Natural killer cell (primary cell): Measurements from ENCODE around the gene NDUFC2. TPM values are rescaled to one million over a fixed set of nuclear protein-coding genes. Genes with fewer than 3 reads are reported as not detected.
"Not testable (repeated sequence)": the region's sequence is repeated elsewhere in the genome, so short reads cannot be mapped to it uniquely, and the experiment has no call there.

Experiments
- ATAC-seq, 3 donors: fragments of 150-1000 bp in 2 of 3; fragments of 200-7000 bp in 1 of 3; cut with Tn5 transposase; 1 replicate in 1 of 3; 2 replicates in 2 of 3; pipeline ENCODE4 v1.10.0; 2021; ENCODE audit warnings: mild to moderate bottlenecking in 2 of 3, moderate library complexity in 2 of 3
- DNase-seq, 2 donors: peaks; one replicate each; pipeline versions ENCODE4 v3.0.0 to v3.0.0-alpha.2; 2013 to 2021; ENCODE audit warnings: mixed read lengths in 1 of 2
- H3K27ac ChIP-seq: one replicate; pipeline ENCODE4 v1.5.1; 2013; ENCODE audit warnings: mild to moderate bottlenecking, low read length
- H3K27me3 ChIP-seq: one replicate; pipeline ENCODE4 v1.6.1; 2013; ENCODE audit warnings: low read length; ENCODE audit not compliant: control insufficient read depth, insufficient read depth
- H3K36me3 ChIP-seq: one replicate; pipeline ENCODE4 v1.6.1; 2013; ENCODE audit warnings: low read length; ENCODE audit not compliant: control insufficient read depth, insufficient read depth
- H3K4me1 ChIP-seq: one replicate; pipeline ENCODE4 v1.6.1; 2013; ENCODE audit warnings: low read length; ENCODE audit not compliant: control insufficient read depth, insufficient read depth
- H3K4me3 ChIP-seq: one replicate; pipeline ENCODE4 v1.5.1; 2013; ENCODE audit warnings: low read length
- H3K9me3 ChIP-seq: one replicate; pipeline ENCODE4 v1.6.1; 2013; ENCODE audit warnings: low read length; ENCODE audit not compliant: control insufficient read depth, insufficient read depth
- H3K27ac Mint-ChIP-seq, 2 donors: one replicate each; pipeline ENCODE4 v1.8.0; 2022; ENCODE audit warnings: mild to moderate bottlenecking in 2 of 2, mixed read lengths in 2 of 2, moderate library complexity in 1 of 2
- H3K27me3 Mint-ChIP-seq, 2 donors: one replicate each; pipeline ENCODE4 v1.8.0; 2022; ENCODE audit warnings: low read depth in 2 of 2, mixed read lengths in 2 of 2
- H3K36me3 Mint-ChIP-seq: one replicate; pipeline ENCODE4 v1.8.0; 2022; ENCODE audit warnings: mixed read lengths
- H3K4me1 Mint-ChIP-seq, 2 donors: one replicate each; pipeline ENCODE4 v1.8.0; 2022; ENCODE audit warnings: mixed read lengths in 2 of 2
- H3K4me3 Mint-ChIP-seq: one replicate; pipeline ENCODE4 v1.8.0; 2022; ENCODE audit warnings: mild to moderate bottlenecking, moderate library complexity, mixed read lengths
- H3K9me3 Mint-ChIP-seq, 2 donors: one replicate each; pipeline ENCODE4 v1.8.0; 2022; ENCODE audit warnings: mixed read lengths in 2 of 2
- CTCF ChIP-seq: fragments of 200-600 bp; IDR thresholded peaks from one replicate; pipeline ENCODE4 v1.8.0; 2022; ENCODE audit warnings: antibody characterized with exemption
- WGBS: methylation state at CpG from one replicate; pipeline ENCODE4 v1.1.7; 2013; ENCODE audit warnings: missing lambda C conversion rate; ENCODE audit not compliant: insufficient coverage; 5-methylcytosine and 5-hydroxymethylcytosine counted together
- intact Hi-C: fragments of 100-400 bp; cut with micrococcal nuclease; formaldehyde crosslinking; loops from one replicate; pipeline ENCODE4 v1.14.2; 2022
- total RNA-seq, 4 donors: library from RNA; stranded (reverse); fragments of 120-200 nt in 1 of 4; gene quantifications; one replicate each; pipeline versions ENCODE4 v1.2.3 to v1.2.4, GENCODE V29; 2013 to 2022

Gene NDUFC2
- total RNA-seq, 3 donors from 2014 or later (not counting 1 experiment from before 2014, with no cell fraction given), result 51.8 to 75.4 (median 60.2) TPM

- H3K36me3 ChIP-seq, result no peaks in the 10 kb centered on the region
- DNase-seq, result peak in 1 of 2 donors; percentile 8
- peak overlapping the region; percentile 92 for H3K4me3 ChIP-seq
- no peaks in the 10 kb centered on the region for H3K27me3 ChIP-seq
- TF ChIP-seq CTCF, result no peak
- H3K27ac Mint-ChIP-seq, result peak overlapping the region; percentile 68 to 83
- peak overlapping the region; percentile 71 for H3K27ac ChIP-seq
- H3K4me1 ChIP-seq, result peaks cover 44% of the 10 kb centered on the region
- no peaks in the 10 kb centered on the region for H3K9me3 Mint-ChIP-seq
- intact Hi-C loops, result no loop called here
- H3K9me3 ChIP-seq, result no peaks in the 10 kb centered on the region
- H3K4me1 Mint-ChIP-seq, result peaks cover 45 to 57% of the 10 kb centered on the region in 2 donors
- no peak for ATAC-seq
- H3K4me3 Mint-ChIP-seq, result peak overlapping the region; percentile 90
- 31% methylated on average over 19 of the region's 21 CpGs for WGBS
- no peaks in the 10 kb centered on the region for H3K36me3 Mint-ChIP-seq
- no peaks in the 10 kb centered on the region for H3K27me3 Mint-ChIP-seq
Measured at GRCh38 chr11:78078218-78079167, 1.2 kb downstream of the NDUFC2 start.

GRCh38 chr11:78077592-78077991, 2.1 kb downstream of the NDUFC2 start:
- Mint-ChIP-seq H3K4me1 (peaks cover 45 to 60% of the 10 kb centered on the region in 2 donors), H3K4me3 (peak overlapping the region; percentile 84), H3K27ac (peak overlapping the region; percentile 68 to 83)
- H3K27ac ChIP-seq, H3K36me3 Mint-ChIP-seq, DNase-seq, H3K27me3 ChIP-seq, ATAC-seq, intact Hi-C loops, H3K9me3 ChIP-seq, H3K9me3 Mint-ChIP-seq, H3K36me3 ChIP-seq, H3K27me3 Mint-ChIP-seq, H3K4me3 ChIP-seq: not testable (repeated sequence)
- 90% methylated on average over 4 of the region's 4 CpGs for WGBS
- H3K4me1 ChIP-seq, result peaks cover 44% of the 10 kb centered on the region

- H3K4me1 ChIP-seq, result peaks cover 44% of the 10 kb centered on the region
- no peak for ATAC-seq
- Mint-ChIP-seq H3K36me3 (peaks cover under 1% of the 10 kb centered on the region), H3K27ac (peak overlapping the region in 1 of 2 donors; percentile 57), H3K4me1 (peaks cover 44 to 65% of the 10 kb centered on the region in 2 donors), H3K27me3 (no peaks in the 10 kb centered on the region), H3K4me3 (peak overlapping the region; percentile 2), H3K9me3 (no peaks in the 10 kb centered on the region)
- H3K9me3 ChIP-seq, result no peaks in the 10 kb centered on the region
- no peaks in the 10 kb centered on the region for H3K27me3 ChIP-seq
- TF ChIP-seq CTCF, result no peak
- WGBS, result 81% methylated on average over 6 of the region's 6 CpGs
- H3K36me3 ChIP-seq, result peaks cover 7% of the 10 kb centered on the region
- no peak overlapping the region for H3K4me3 ChIP-seq
- intact Hi-C loops, result no loop called here
- no peak for DNase-seq
- no peak overlapping the region for H3K27ac ChIP-seq
Measured at GRCh38 chr11:78076733-78077403, 2.8 kb downstream of the NDUFC2 start.

- no peak for ATAC-seq
- H3K27me3 Mint-ChIP-seq, result no peaks in the 10 kb centered on the region
- H3K36me3 ChIP-seq, result peaks cover 22% of the 10 kb centered on the region
- no peak overlapping the region for H3K4me3 Mint-ChIP-seq
- no peaks in the 10 kb centered on the region for H3K27me3 ChIP-seq
- H3K9me3 Mint-ChIP-seq, result no peaks in the 10 kb centered on the region
- no peak for TF ChIP-seq CTCF
- H3K4me3 ChIP-seq, result no peak overlapping the region
- WGBS, result 94% methylated on average over 5 of the region's 6 CpGs
- peaks cover 32 to 58% of the 10 kb centered on the region in 2 donors for H3K4me1 Mint-ChIP-seq
- no peak overlapping the region for H3K27ac ChIP-seq
- no peaks in the 10 kb centered on the region for H3K9me3 ChIP-seq
- DNase-seq, result no peak
- intact Hi-C loops, result no loop called here
- H3K36me3 Mint-ChIP-seq, result peaks cover 6% of the 10 kb centered on the region
- H3K27ac Mint-ChIP-seq, result no peak overlapping the region
- H3K4me1 ChIP-seq, result peaks cover 26% of the 10 kb centered on the region
Measured at GRCh38 chr11:78074756-78075155, 4.9 kb downstream of the NDUFC2 start.
